Kidney epithelial cell (primary cell): ENCODE data around the gene IFFO2. TPM values are rescaled to one million over a fixed set of nuclear protein-coding genes. Genes with fewer than 3 reads are reported as not detected.

Experiments
- DNase-seq: peaks from one replicate; pipeline ENCODE4 v3.0.0-alpha.2; 2010; ENCODE audit warnings: low read depth
- H3K27me3 ChIP-seq: 2 replicates; pipeline ENCODE4 v1.6.0; 2011; ENCODE audit warnings: low read length; ENCODE audit not compliant: control insufficient read depth, insufficient read depth
- H3K36me3 ChIP-seq: 2 replicates; pipeline ENCODE4 v1.5.1; 2011; ENCODE audit warnings: low read length; ENCODE audit not compliant: control insufficient read depth, insufficient read depth
- H3K4me3 ChIP-seq: 2 replicates; pipeline ENCODE4 v1.5.1; 2011; ENCODE audit warnings: low read depth, mild to moderate bottlenecking, control low read depth, low read length
- total RNA-seq: library from RNA; depleted of rRNA; stranded (reverse); fragments of >200 nt; gene quantifications from 2 replicates; pipeline ENCODE4 v1.2.3, GENCODE V29; 2015
- TF ChIP-seq, protein P1 (sequence below): IDR thresholded peaks from 2 replicates; pipeline ENCODE4 v1.5.1; 2011; ENCODE audit warnings: mild to moderate bottlenecking, moderate library complexity, low read length, control low read depth, inconsistent platforms; ENCODE audit not compliant: insufficient read depth, poor library complexity, severe bottlenecking

Gene IFFO2
- total RNA-seq, 1 donor from 2014 or later = 25.3 TPM

DNA sequence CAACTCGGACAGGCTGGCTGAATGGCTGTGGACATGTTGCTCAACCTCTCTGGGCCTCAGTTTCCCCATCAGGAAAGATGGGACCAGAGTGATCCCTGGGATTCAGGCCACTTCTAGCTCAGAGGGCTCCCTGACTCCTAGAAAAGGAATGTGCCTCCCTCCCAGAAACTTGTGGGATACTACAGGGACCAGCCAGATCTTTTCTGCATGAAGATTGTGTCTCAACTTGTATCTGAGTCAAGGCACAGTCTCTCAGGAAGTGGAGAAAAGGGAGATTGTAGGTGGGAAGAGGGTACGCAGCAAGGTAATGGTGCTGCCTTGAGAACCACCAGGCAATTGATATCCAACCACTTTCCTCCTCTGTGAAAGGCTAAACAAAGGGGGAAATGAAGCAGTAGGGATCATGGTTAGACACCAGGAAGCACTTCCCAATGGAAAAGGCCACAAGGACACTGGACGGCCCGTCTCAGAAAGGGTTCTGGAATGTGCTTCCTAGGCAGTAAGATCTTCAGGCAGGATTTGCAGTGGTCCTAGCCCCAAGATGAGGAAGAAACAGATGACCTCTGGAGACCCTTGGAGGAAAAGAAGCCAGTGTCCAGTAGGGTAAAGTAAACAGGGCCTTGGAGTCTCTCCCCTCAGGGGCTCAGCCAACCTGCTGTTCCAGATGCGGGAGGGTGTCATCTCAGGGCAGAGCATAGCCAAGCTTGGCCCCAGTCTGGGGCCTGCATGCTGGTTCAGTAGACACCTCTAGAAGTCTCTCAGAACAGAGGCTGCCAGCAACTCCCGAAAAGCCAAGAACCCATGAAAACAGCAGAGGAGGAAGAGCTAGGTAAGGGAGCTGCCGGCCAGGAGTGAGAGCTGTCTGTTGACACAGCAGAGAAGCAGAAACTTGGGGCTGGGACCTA lies 16.8 kb downstream of the IFFO2 start:
- no peak overlapping the region for H3K4me3 ChIP-seq
- TF ChIP-seq, protein P1, sequence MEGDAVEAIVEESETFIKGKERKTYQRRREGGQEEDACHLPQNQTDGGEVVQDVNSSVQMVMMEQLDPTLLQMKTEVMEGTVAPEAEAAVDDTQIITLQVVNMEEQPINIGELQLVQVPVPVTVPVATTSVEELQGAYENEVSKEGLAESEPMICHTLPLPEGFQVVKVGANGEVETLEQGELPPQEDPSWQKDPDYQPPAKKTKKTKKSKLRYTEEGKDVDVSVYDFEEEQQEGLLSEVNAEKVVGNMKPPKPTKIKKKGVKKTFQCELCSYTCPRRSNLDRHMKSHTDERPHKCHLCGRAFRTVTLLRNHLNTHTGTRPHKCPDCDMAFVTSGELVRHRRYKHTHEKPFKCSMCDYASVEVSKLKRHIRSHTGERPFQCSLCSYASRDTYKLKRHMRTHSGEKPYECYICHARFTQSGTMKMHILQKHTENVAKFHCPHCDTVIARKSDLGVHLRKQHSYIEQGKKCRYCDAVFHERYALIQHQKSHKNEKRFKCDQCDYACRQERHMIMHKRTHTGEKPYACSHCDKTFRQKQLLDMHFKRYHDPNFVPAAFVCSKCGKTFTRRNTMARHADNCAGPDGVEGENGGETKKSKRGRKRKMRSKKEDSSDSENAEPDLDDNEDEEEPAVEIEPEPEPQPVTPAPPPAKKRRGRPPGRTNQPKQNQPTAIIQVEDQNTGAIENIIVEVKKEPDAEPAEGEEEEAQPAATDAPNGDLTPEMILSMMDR = no peak
- H3K36me3 ChIP-seq = no peaks in the 10 kb centered on the region
- no peak for DNase-seq
- no peaks in the 10 kb centered on the region for H3K27me3 ChIP-seq

DNA sequence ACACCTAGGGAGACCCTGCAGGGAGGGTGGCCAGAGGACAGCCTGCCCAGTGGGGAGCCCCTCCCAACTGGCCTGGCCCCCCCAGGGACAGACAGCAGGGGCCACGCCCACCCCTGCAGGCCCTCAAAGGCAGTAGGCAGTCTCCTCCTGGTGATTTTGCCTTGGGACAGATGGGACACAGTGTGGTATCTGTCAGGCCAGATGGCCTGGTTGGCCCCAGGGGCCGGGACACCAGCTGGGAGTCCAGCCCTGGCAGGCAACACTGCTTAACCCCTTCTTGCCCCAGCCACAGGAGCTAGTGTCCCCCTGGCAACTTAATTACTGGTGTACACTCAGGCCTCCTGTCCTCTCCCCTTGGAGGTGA lies 17.8 kb downstream of the IFFO2 start:
- H3K4me3 ChIP-seq = no peak overlapping the region
- no peaks in the 10 kb centered on the region for H3K27me3 ChIP-seq
- no peaks in the 10 kb centered on the region for H3K36me3 ChIP-seq
- DNase-seq = no peak
- TF ChIP-seq, protein P1 = no peak

DNA sequence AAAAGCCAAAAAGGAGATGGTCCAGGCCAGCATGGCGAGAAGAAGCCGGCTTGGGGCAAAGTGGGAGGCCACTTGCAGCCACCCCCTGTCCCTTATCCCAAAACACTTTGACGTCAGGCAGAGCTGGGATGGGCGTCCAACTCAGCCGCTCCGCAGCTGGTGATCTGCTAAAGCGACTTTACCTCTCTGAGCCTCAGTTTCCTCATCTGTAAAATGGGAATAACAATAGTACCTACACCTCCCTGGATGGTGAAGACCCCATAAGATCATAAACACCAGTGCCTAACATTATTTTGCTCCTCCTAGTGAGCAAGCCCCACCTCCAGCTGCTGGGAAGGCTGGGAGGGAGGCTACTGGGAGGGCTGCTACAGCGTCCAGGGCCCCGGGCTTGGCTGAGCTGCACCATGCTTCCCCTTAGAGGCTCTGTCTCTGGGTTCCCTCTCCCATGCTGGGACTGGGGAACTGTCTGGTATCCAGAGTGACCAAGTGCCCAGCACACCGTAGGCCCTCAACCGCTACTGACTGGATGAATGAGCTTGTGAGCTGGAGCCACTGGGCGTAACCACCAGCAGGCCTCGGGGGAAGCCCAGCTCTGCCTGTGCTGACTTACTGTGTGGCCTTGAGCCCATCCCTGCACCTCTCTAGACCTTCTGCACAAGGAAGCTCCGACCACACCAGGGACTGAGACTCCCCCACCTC lies 18.3 kb downstream of the IFFO2 start:
- DNase-seq = peak; percentile 68

DNA sequence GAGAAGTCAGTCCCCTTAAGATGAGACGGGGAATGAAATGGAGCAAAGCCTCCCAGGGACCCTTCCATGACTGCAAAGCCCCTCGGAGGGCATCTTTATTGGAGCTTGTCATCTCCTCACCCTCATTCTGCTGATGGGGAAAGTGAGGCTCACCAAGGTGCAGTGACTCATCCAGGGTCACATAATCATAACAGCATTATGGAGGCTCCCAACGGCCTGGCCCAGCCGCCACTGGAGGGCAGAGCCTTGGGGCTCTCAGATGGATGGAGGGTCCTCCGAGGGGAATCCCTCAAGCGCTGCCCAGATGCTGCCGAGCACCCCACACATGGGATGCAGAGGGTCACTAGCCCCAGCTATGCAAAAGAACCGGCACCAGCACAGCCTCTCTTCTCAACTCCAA lies 18.9 kb downstream of the IFFO2 start:
- Histone ChIP-seq H3K4me3 (no peak overlapping the region), H3K36me3 (no peaks in the 10 kb centered on the region), H3K27me3 (no peaks in the 10 kb centered on the region)
- TF ChIP-seq, protein P1 = no peak
- DNase-seq = no peak

More for the DNA sequence above, 18.3 kb downstream of the IFFO2 start:
- TF ChIP-seq, protein P1 = no peak
- H3K36me3 ChIP-seq = no peaks in the 10 kb centered on the region
- H3K4me3 ChIP-seq = no peak overlapping the region
- no peaks in the 10 kb centered on the region for H3K27me3 ChIP-seq

DNA sequence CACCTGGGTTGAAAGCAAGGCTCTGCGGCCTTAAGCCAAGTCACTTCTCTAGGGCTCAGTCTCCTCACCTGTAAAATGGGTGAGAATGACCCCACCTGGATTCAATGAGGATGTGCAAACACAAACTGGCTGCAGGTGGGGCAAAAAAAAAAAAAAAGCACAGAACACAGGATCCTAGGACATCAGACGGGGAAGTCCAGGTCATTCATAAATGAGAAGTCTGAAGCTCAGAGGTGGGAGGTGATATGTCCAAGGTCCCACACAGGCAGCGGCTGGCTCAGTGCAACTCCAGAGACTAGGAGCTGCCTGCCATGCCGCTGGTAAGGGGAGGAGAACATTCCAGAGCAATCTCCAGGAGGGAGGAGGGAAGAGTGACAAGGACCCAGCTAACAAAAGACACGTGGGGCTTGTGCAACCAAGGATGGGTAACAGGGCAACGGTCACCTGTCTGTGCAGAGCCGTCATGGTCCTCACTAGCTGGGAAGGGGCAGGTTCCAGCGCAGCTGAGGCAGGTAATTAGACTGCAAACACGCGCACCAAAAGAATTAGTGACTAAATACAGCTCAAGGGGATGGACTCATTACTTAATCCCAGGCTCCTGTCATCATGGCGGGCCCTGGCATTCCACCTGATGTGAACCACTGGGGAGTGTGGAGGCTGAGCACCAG lies 19.5 kb downstream of the IFFO2 start:
- no peaks in the 10 kb centered on the region for H3K36me3 ChIP-seq
- no peak overlapping the region for H3K4me3 ChIP-seq
- DNase-seq = no peak
- TF ChIP-seq, protein P1 = no peak
- no peaks in the 10 kb centered on the region for H3K27me3 ChIP-seq
